ENCODE results near the gene KCNMA1. TPM values are rescaled to one million over a fixed set of nuclear protein-coding genes. Genes with fewer than 3 reads are reported as not detected.

Gene KCNMA1
- total RNA-seq, 4 donors from 2014 or later = 66.8 to 96.5 (median 78.9) TPM

- DNase-seq (no peak), ATAC-seq (no peak)
- intact Hi-C loops (cut with DNase I; ENCODE audit: low total_unique reads) (no loop called here), in situ Hi-C loops (cut with MboI; ENCODE audit: low sequenced_read_pairs in 4 of 4) (no loop called here)
- no peaks in the 10 kb centered on the region for H3K27me3 ChIP-seq
- TF ChIP-seq CTCF (IDR thresholded peaks at IDR 0.05 in 4 of 5, conservative IDR thresholded peaks at IDR 0.05 in 1 of 5) (no peak), POLR2A (IDR thresholded peaks at IDR 0.05) (no peak)
- no peak overlapping the region for H3K4me3 ChIP-seq
- H3K4me1 ChIP-seq = no peaks in the 10 kb centered on the region
- H3K27ac ChIP-seq = no peak overlapping the region
- H3K9me3 ChIP-seq = no peaks in the 10 kb centered on the region
- no peaks in the 10 kb centered on the region for H3K36me3 ChIP-seq
Observed at GRCh38 chr10:77256346-77256745, 381.3 kb downstream of the KCNMA1 start.

GRCh38 chr10:77253556-77254064 is 384.0 kb downstream of the KCNMA1 start:
- in situ Hi-C loops (cut with MboI; ENCODE audit: low sequenced_read_pairs in 4 of 4) (no loop called here), intact Hi-C loops (cut with DNase I; ENCODE audit: low total_unique reads) (no loop called here)
- no peak for ATAC-seq
- no peaks in the 10 kb centered on the region for H3K36me3 ChIP-seq
- H3K27me3 ChIP-seq = no peaks in the 10 kb centered on the region
- no peaks in the 10 kb centered on the region for H3K9me3 ChIP-seq
- DNase-seq = no peak
- no peaks in the 10 kb centered on the region for H3K4me1 ChIP-seq
- H3K4me3 ChIP-seq = no peak overlapping the region
- TF ChIP-seq CTCF (IDR thresholded peaks at IDR 0.05 in 4 of 5, conservative IDR thresholded peaks at IDR 0.05 in 1 of 5) (no peak), POLR2A (IDR thresholded peaks at IDR 0.05) (no peak)
- H3K27ac ChIP-seq = no peak overlapping the region

GRCh38 chr10:77253147-77253545 is 384.5 kb downstream of the KCNMA1 start:
- H3K27ac ChIP-seq = no peak overlapping the region
- intact Hi-C loops (cut with DNase I; ENCODE audit: low total_unique reads) (no loop called here), in situ Hi-C loops (cut with MboI; ENCODE audit: low sequenced_read_pairs in 4 of 4) (no loop called here)
- H3K27me3 ChIP-seq = no peaks in the 10 kb centered on the region
- DNase-seq (no peak), ATAC-seq (no peak)
- H3K4me3 ChIP-seq = no peak overlapping the region
- no peaks in the 10 kb centered on the region for H3K36me3 ChIP-seq
- H3K4me1 ChIP-seq = no peaks in the 10 kb centered on the region
- no peak for TF ChIP-seq POLR2A (IDR thresholded peaks at IDR 0.05)
- no peak for TF ChIP-seq CTCF (IDR thresholded peaks at IDR 0.05 in 4 of 5, conservative IDR thresholded peaks at IDR 0.05 in 1 of 5)
- H3K9me3 ChIP-seq = no peaks in the 10 kb centered on the region

GRCh38 chr10:77252380-77253146 is 385.0 kb downstream of the KCNMA1 start:
- no peaks in the 10 kb centered on the region for H3K4me1 ChIP-seq
- no peak for TF ChIP-seq POLR2A (IDR thresholded peaks at IDR 0.05)
- TF ChIP-seq CTCF (IDR thresholded peaks at IDR 0.05 in 4 of 5, conservative IDR thresholded peaks at IDR 0.05 in 1 of 5) = no peak
- ATAC-seq = no peak
- no peaks in the 10 kb centered on the region for H3K27me3 ChIP-seq
- no peak overlapping the region for H3K27ac ChIP-seq
- in situ Hi-C loops (cut with MboI; ENCODE audit: low sequenced_read_pairs in 4 of 4) = no loop called here
- no peak for DNase-seq
- no peaks in the 10 kb centered on the region for H3K36me3 ChIP-seq
- intact Hi-C loops (cut with DNase I; ENCODE audit: low total_unique reads) = no loop called here
- no peak overlapping the region for H3K4me3 ChIP-seq
- H3K9me3 ChIP-seq = no peaks in the 10 kb centered on the region
